H1 (cell line): ENCODE results near the gene DCAF17. TPM values are rescaled to one million over a fixed set of nuclear protein-coding genes. Genes with fewer than 3 reads are reported as not detected.

Experiments used
- CTCF ChIA-PET: fragments of 300-600 bp; sonication (Branson Sonifier 250); formaldehyde crosslinking; loops from one replicate; lab custom pipeline; 2021; ENCODE audit not compliant: partially characterized antibody; lab: Charles Lee
- POLR2A ChIA-PET: fragments of 300-600 bp; sonication (Branson Sonifier 250); formaldehyde crosslinking; loops from one replicate; lab custom pipeline; 2021; ENCODE audit warnings: inconsistent platforms; ENCODE audit not compliant: partially characterized antibody; lab: Charles Lee
- DNase-seq, 2 experiments: peaks; one replicate each; pipeline versions ENCODE4 v3.0.0 to v3.0.0-alpha.2; 2010 to 2022; ENCODE audit warnings: low spot score in 2 of 2, low read depth in 1 of 2, mixed read lengths in 1 of 2
- FAIRE-seq: peaks from 2 replicates; lab custom pipeline; 2011; peaks lifted over from hg19 to GRCh38; lab: Jason Lieb, UNC
- H2AFZ ChIP-seq: 2 replicates; pipeline ENCODE4 v1.8.1; 2012; ENCODE audit warnings: low read length, inconsistent platforms
- H2AK5ac ChIP-seq: 2 replicates; pipeline ENCODE4 v1.6.1; 2013; ENCODE audit warnings: low read depth, low read length
- H2BK120ac ChIP-seq: replicated peaks from 2 replicates; pipeline ENCODE3; 2013; ENCODE audit warnings: low read depth, low read length, inconsistent platforms
- H2BK12ac ChIP-seq: 2 replicates; pipeline ENCODE4 v1.6.1; 2013; ENCODE audit warnings: low read depth, low read length
- H2BK15ac ChIP-seq: 2 replicates; pipeline ENCODE4 v1.6.1; 2013; ENCODE audit warnings: low read length
- H2BK20ac ChIP-seq: 2 replicates; pipeline ENCODE4 v1.6.1; 2013; ENCODE audit warnings: low read length
- H2BK5ac ChIP-seq: 2 replicates; pipeline ENCODE4 v1.6.1; 2013; ENCODE audit warnings: low read depth, low read length
- H3K14ac ChIP-seq: 2 replicates; pipeline ENCODE4 v1.6.1; 2013; ENCODE audit warnings: inconsistent platforms; ENCODE audit not compliant: insufficient read length
- H3K18ac ChIP-seq: 2 replicates; pipeline ENCODE4 v1.6.1; 2013; ENCODE audit warnings: low read length; ENCODE audit errors: extremely low read depth
- H3K23ac ChIP-seq: 2 replicates; pipeline ENCODE4 v1.6.1; 2013; ENCODE audit warnings: inconsistent platforms; ENCODE audit not compliant: insufficient read length
- H3K23me2 ChIP-seq: 2 replicates; pipeline ENCODE4 v1.6.1; 2013; ENCODE audit warnings: low read depth, low read length
- H3K27ac ChIP-seq: 2 replicates; pipeline ENCODE4 v1.6.1; 2011; ENCODE audit warnings: low read depth, low read length, inconsistent platforms
- H3K27me3 ChIP-seq, 4 experiments: replicated peaks in 1 of 4; 1 replicate in 1 of 4; 2 replicates in 3 of 4; pipeline versions ENCODE4 v1.6.1 to v1.8.1; 2011 to 2013; ENCODE audit warnings: low read length in 3 of 4, mild to moderate bottlenecking in 3 of 4, inconsistent platforms in 2 of 4, mixed read lengths in 2 of 4, moderate library complexity in 1 of 4; ENCODE audit not compliant: control insufficient read depth in 3 of 4, insufficient read depth in 3 of 4; ENCODE audit errors: extremely low read depth in 1 of 4
- H3K36me3 ChIP-seq, 4 experiments: 2 replicates each; pipeline versions ENCODE4 v1.6.1 to v1.8.1; 2011 to 2013; ENCODE audit warnings: mild to moderate bottlenecking in 4 of 4, low read length in 3 of 4, moderate library complexity in 2 of 4, control low read depth in 1 of 4, inconsistent platforms in 1 of 4; ENCODE audit not compliant: insufficient read depth in 4 of 4, control insufficient read depth in 2 of 4
- H3K4ac ChIP-seq: replicated peaks from 2 replicates; pipeline ENCODE3; 2013; ENCODE audit warnings: low read length, low read depth, mixed read lengths, inconsistent platforms; ENCODE audit not compliant: insufficient read length
- H3K4me1 ChIP-seq, 4 experiments: replicated peaks in 1 of 4; 1 replicate in 1 of 4; 2 replicates in 3 of 4; pipeline versions ENCODE4 v1.6.1 to v1.8.1; 2011 to 2013; ENCODE audit warnings: low read length in 3 of 4, inconsistent platforms in 2 of 4, mixed read lengths in 1 of 4; ENCODE audit not compliant: insufficient read depth in 4 of 4, control insufficient read depth in 3 of 4
- H3K4me2 ChIP-seq, 2 experiments: 2 replicates each; pipeline versions ENCODE4 v1.6.1 to v1.8.1; 2011 to 2013; ENCODE audit warnings: low read depth in 2 of 2, low read length in 2 of 2, control low read depth in 1 of 2, inconsistent platforms in 1 of 2, mild to moderate bottlenecking in 1 of 2; ENCODE audit not compliant: insufficient read depth in 1 of 2
- H3K4me3 ChIP-seq, 4 experiments: fragments of 200-600, 300-600 bp in 1 of 4; sonication (generic), shearing (Covaris generic), sonication (Bioruptor Twin) in 1 of 4; 2 replicates each; pipeline versions ENCODE4 v1.5.1 to v1.8.1; 2011 to 2016; ENCODE audit warnings: low read length in 4 of 4, low read depth in 3 of 4, control low read depth in 2 of 4, inconsistent platforms in 2 of 4, mild to moderate bottlenecking in 2 of 4, mixed read lengths in 1 of 4, moderate library complexity in 1 of 4; ENCODE audit not compliant: insufficient read depth in 2 of 4; ENCODE audit errors: extremely low read depth in 1 of 4
- H3K56ac ChIP-seq: replicated peaks from 2 replicates; pipeline ENCODE3; 2013; ENCODE audit warnings: low read depth, mild to moderate bottlenecking, mixed read lengths, low read length, inconsistent platforms; ENCODE audit not compliant: insufficient read length
- H3K79me1 ChIP-seq: 2 replicates; pipeline ENCODE4 v1.6.1; 2013; ENCODE audit warnings: low read depth, low read length, control low read depth
- H3K79me2 ChIP-seq, 2 experiments: 2 replicates each; pipeline versions ENCODE4 v1.6.1 to v1.8.1; 2012 to 2013; ENCODE audit warnings: low read length in 2 of 2, mild to moderate bottlenecking in 2 of 2, inconsistent platforms in 1 of 2; ENCODE audit not compliant: insufficient read depth in 2 of 2, control insufficient read depth in 1 of 2
- H3K9ac ChIP-seq, 4 experiments: replicated peaks in 1 of 4; 1 replicate in 1 of 4; 2 replicates in 3 of 4; pipeline versions ENCODE4 v1.6.1 to v1.8.1; 2011 to 2013; ENCODE audit warnings: low read depth in 3 of 4, low read length in 3 of 4, control low read depth in 2 of 4, mild to moderate bottlenecking in 2 of 4, moderate library complexity in 2 of 4, inconsistent platforms in 1 of 4; ENCODE audit errors: extremely low read depth in 1 of 4
- H3K9me3 ChIP-seq, 2 experiments: 2 replicates each; pipeline versions ENCODE4 v1.6.1 to v1.8.1; 2012 to 2013; ENCODE audit warnings: mild to moderate bottlenecking in 2 of 2, moderate library complexity in 2 of 2, control low read depth in 1 of 2, inconsistent platforms in 1 of 2, low read depth in 1 of 2, low read length in 1 of 2, mixed read lengths in 1 of 2; ENCODE audit not compliant: insufficient read depth in 2 of 2
- H4K20me1 ChIP-seq, 2 experiments: replicated peaks in 1 of 2; 2 replicates each; pipeline versions ENCODE3 to v1.8.1; 2011 to 2013; ENCODE audit warnings: inconsistent platforms in 2 of 2, low read length in 2 of 2, mild to moderate bottlenecking in 1 of 2; ENCODE audit not compliant: insufficient read depth in 2 of 2, control insufficient read depth in 1 of 2
- H4K5ac ChIP-seq: 2 replicates; pipeline ENCODE4 v1.6.1; 2013; ENCODE audit warnings: low read length, low read depth, mixed read lengths, inconsistent platforms; ENCODE audit not compliant: insufficient read length
- H4K8ac ChIP-seq: 2 replicates; pipeline ENCODE4 v1.8.0; 2013; ENCODE audit warnings: mild to moderate bottlenecking, moderate library complexity, low read length, inconsistent platforms; ENCODE audit not compliant: insufficient read depth; ENCODE audit errors: extremely low read depth
- H4K91ac ChIP-seq: replicated peaks from 2 replicates; pipeline ENCODE3; 2013; ENCODE audit warnings: low read length, mixed read lengths, inconsistent platforms; ENCODE audit not compliant: insufficient read length
- CBX5 ChIP-seq: fragments of 300-800, 300-1000 bp; sonication (generic); IDR thresholded peaks from 2 replicates; pipeline ENCODE4 v1.7.1; 2016; ENCODE audit warnings: antibody characterized with exemption, low read length, low read depth
- CBX8 ChIP-seq: fragments of 300-800, 300-1000 bp; sonication (generic); IDR thresholded peaks from 2 replicates; pipeline ENCODE4 v1.7.1; 2016; ENCODE audit warnings: low read depth, low read length, borderline replicate concordance
- CTBP2 ChIP-seq: IDR thresholded peaks from 2 replicates; pipeline ENCODE4 v1.7.0; 2011; ENCODE audit warnings: borderline replicate concordance, mild to moderate bottlenecking, moderate library complexity, mixed read lengths, low read length; ENCODE audit not compliant: insufficient read depth, insufficient read length
- EP300 ChIP-seq, 2 experiments: IDR thresholded peaks; 1 replicate in 1 of 2; 2 replicates in 1 of 2; pipeline ENCODE4 v1.6.1; 2011 to 2012; ENCODE audit warnings: low read depth in 2 of 2, low read length in 2 of 2, mild to moderate bottlenecking in 2 of 2, borderline replicate concordance in 1 of 2, inconsistent platforms in 1 of 2, moderate library complexity in 1 of 2
- HDAC6 ChIP-seq: IDR thresholded peaks from one replicate; pipeline ENCODE4 v1.7.1; 2012; ENCODE audit warnings: low read depth, mild to moderate bottlenecking, inconsistent platforms, low read length, moderate library complexity
- JUND ChIP-seq: IDR thresholded peaks from 2 replicates; pipeline ENCODE4 v1.6.1; 2011; ENCODE audit warnings: mild to moderate bottlenecking, improper control_type of control experiment, low read length
- MAX ChIP-seq: IDR thresholded peaks from 2 replicates; pipeline ENCODE4 v1.6.1; 2012; ENCODE audit warnings: inconsistent platforms
- RFX5 ChIP-seq: IDR thresholded peaks from 2 replicates; pipeline ENCODE4 v1.6.1; 2011; ENCODE audit warnings: low read depth, low read length, improper control_type of control experiment, borderline replicate concordance
- TBP ChIP-seq: IDR thresholded peaks from 2 replicates; pipeline ENCODE4 v1.6.1; 2011; ENCODE audit warnings: low read depth, low read length, improper control_type of control experiment
- TCF12 ChIP-seq: IDR thresholded peaks from 2 replicates; pipeline ENCODE4 v1.6.1; 2011; ENCODE audit warnings: low read depth, mild to moderate bottlenecking, low read length
- WGBS, 2 experiments: shearing (Covaris generic) in 1 of 2; methylation state at CpG; one replicate each; pipeline versions ENCODE4 v1.1.6 to v1.1.7; 2013 to 2015; ENCODE audit warnings: low lambda C conversion rate in 2 of 2, mixed read lengths in 2 of 2, inconsistent platforms in 1 of 2, low coverage in 1 of 2, missing lambda C conversion rate in 1 of 2; ENCODE audit not compliant: insufficient replicate concordance in 2 of 2, insufficient coverage in 1 of 2, insufficient read length in 1 of 2; ENCODE audit errors: extremely low coverage in 1 of 2, missing lambda C conversion rate in 1 of 2; 5-methylcytosine and 5-hydroxymethylcytosine counted together
- polyA plus RNA-seq, 7 experiments: library from polyadenylated mRNA; depleted of rRNA in 3 of 7; stranded (reverse) in 5 of 7; unstranded in 2 of 7; fragments of >200 nt in 5 of 7; fragments of 200-250 nt in 2 of 7; gene quantifications; 1 replicate in 5 of 7; 2 replicates in 1 of 7; 4 replicates in 1 of 7; pipeline versions ENCODE4 v1.2.1 to v1.2.3, GENCODE V29; 2011 to 2013; ENCODE audit warnings: missing spikeins in 2 of 7, mixed read lengths in 2 of 7
- total RNA-seq: library from RNA; stranded (reverse); fragmentation: NEBNext Ultra II Directional; extraction: Animal tissue kit (Norgen Biotek cat#: 25700); gene quantifications from 2 replicates; pipeline ENCODE4 v1.2.1, GENCODE V29; 2021
- TF ChIP-seq, protein P1 (sequence below), 3 experiments: IDR thresholded peaks; 1 replicate in 2 of 3; 2 replicates in 1 of 3; pipeline versions ENCODE4 v1.5.1 to v1.6.1; 2011; ENCODE audit warnings: low read length in 3 of 3, mild to moderate bottlenecking in 3 of 3, inconsistent platforms in 2 of 3, low read depth in 1 of 3, moderate library complexity in 1 of 3; ENCODE audit not compliant: insufficient read depth in 1 of 3; ENCODE audit errors: control extremely low read depth in 1 of 3

DCAF17 gene
- total and polyA plus RNA-seq, 2 of the 8 experiments (the other 6 are each of a cell fraction or from before 2014, with no cell fraction given), result 10.7 to 30.0 TPM

- H2BK12ac ChIP-seq, result no peak overlapping the region
- no peak overlapping the region for H2BK120ac ChIP-seq
- no peak overlapping the region for H3K14ac ChIP-seq
- no peak overlapping the region for H2AFZ ChIP-seq
- no peaks in the 10 kb centered on the region for H3K36me3 ChIP-seq
- ChIA-PET CTCF (no interaction called here), POLR2A (no interaction called here)
- H3K27me3 ChIP-seq, result no peaks in the 10 kb centered on the region
- no peak overlapping the region for H2BK5ac ChIP-seq
- H3K4me3 ChIP-seq, result no peak overlapping the region
- H4K91ac ChIP-seq, result no peak overlapping the region
- TF ChIP-seq CBX5 (no peak), CTBP2 (no peak), RFX5 (no peak), CBX8 (no peak), TCF12 (no peak), TBP (no peak), EP300 (IDR thresholded peaks at IDR 0.05; ENCODE audit: borderline replicate concordance in 1 of 2, low read depth in 2 of 2, low read length in 2 of 2) (no peak), HDAC6 (no peak), JUND (no peak), MAX (no peak)
- TF ChIP-seq, protein P1, sequence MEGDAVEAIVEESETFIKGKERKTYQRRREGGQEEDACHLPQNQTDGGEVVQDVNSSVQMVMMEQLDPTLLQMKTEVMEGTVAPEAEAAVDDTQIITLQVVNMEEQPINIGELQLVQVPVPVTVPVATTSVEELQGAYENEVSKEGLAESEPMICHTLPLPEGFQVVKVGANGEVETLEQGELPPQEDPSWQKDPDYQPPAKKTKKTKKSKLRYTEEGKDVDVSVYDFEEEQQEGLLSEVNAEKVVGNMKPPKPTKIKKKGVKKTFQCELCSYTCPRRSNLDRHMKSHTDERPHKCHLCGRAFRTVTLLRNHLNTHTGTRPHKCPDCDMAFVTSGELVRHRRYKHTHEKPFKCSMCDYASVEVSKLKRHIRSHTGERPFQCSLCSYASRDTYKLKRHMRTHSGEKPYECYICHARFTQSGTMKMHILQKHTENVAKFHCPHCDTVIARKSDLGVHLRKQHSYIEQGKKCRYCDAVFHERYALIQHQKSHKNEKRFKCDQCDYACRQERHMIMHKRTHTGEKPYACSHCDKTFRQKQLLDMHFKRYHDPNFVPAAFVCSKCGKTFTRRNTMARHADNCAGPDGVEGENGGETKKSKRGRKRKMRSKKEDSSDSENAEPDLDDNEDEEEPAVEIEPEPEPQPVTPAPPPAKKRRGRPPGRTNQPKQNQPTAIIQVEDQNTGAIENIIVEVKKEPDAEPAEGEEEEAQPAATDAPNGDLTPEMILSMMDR (IDR thresholded peaks at IDR 0.05; ENCODE audit: control extremely low read depth in 1 of 3, insufficient read depth in 1 of 3, low read depth in 1 of 3, low read length in 3 of 3), result no peak
- H3K23me2 ChIP-seq, result no peaks in the 10 kb centered on the region; the same call in 1 of the 2 replicates
- no peak for DNase-seq
- H3K4me1 ChIP-seq, result peaks cover 4 to 14% (median 9%) of the 10 kb centered on the region in 4 experiments; a peak in 6 of 7 replicates
- no peak overlapping the region for H2AK5ac ChIP-seq
- H3K27ac ChIP-seq, result no peak overlapping the region
- H2BK15ac ChIP-seq, result no peak overlapping the region
- H3K23ac ChIP-seq, result no peak overlapping the region
- no peaks in the 10 kb centered on the region for H3K79me1 ChIP-seq
- FAIRE-seq, result no peak
- whole genome bisulfite sequencing, 2 experiments, result 91% methylated on average over 2 of the region's 2 CpGs; no CpG with 5 or more reads in 1 of the 2 experiments
- H4K8ac ChIP-seq, result no peak overlapping the region
- peaks cover 0 to 54% of the 10 kb centered on the region in 2 experiments; a peak in 2 of 4 replicates for H3K79me2 ChIP-seq
- H2BK20ac ChIP-seq, result no peak overlapping the region
- H3K56ac ChIP-seq, result no peak overlapping the region
- H4K5ac ChIP-seq, result no peak overlapping the region
- H4K20me1 ChIP-seq, result no peaks in the 10 kb centered on the region
- no peak overlapping the region for H3K4ac ChIP-seq
- H3K9ac ChIP-seq, result no peak overlapping the region
- no peak overlapping the region for H3K18ac ChIP-seq
- no peak overlapping the region for H3K4me2 ChIP-seq
- H3K9me3 ChIP-seq, result no peaks in the 10 kb centered on the region
Measured at GRCh38 chr2:171391532-171391931, 42.5 kb upstream of the DCAF17 start.
